Activated naive CD4-positive, alpha-beta T cell treated with anti-CD3 and anti-CD28 coated beads, Interleukin-2, amount 50 U/mL, for 24 hours (primary cell): ENCODE measurements around the gene MANF.
"Not testable (repeated sequence)": the region's sequence is repeated elsewhere in the genome, so short reads cannot be mapped to it uniquely, and the experiment has no call there.

Experiments used
- H3K27ac Mint-ChIP-seq: one replicate; pipeline ENCODE4 v1.8.0; 2021; ENCODE audit warnings: mild to moderate bottlenecking, mixed read lengths
- H3K27me3 Mint-ChIP-seq: one replicate; pipeline ENCODE4 v1.8.0; 2021; ENCODE audit warnings: mixed read lengths
- H3K36me3 Mint-ChIP-seq: one replicate; pipeline ENCODE4 v1.8.0; 2021; ENCODE audit warnings: mixed read lengths
- H3K4me1 Mint-ChIP-seq: one replicate; pipeline ENCODE4 v1.8.0; 2021; ENCODE audit warnings: mixed read lengths
- H3K4me3 Mint-ChIP-seq: one replicate; pipeline ENCODE4 v1.8.0; 2021; ENCODE audit warnings: mild to moderate bottlenecking, mixed read lengths
- H3K9me3 Mint-ChIP-seq: one replicate; pipeline ENCODE4 v1.8.0; 2021; ENCODE audit warnings: mixed read lengths

Gene MANF

GRCh38 chr3:51358981-51359380 is 26.1 kb upstream of the MANF start:
- no peak overlapping the region for H3K4me3 Mint-ChIP-seq
- no peak overlapping the region for H3K27ac Mint-ChIP-seq

DNA sequence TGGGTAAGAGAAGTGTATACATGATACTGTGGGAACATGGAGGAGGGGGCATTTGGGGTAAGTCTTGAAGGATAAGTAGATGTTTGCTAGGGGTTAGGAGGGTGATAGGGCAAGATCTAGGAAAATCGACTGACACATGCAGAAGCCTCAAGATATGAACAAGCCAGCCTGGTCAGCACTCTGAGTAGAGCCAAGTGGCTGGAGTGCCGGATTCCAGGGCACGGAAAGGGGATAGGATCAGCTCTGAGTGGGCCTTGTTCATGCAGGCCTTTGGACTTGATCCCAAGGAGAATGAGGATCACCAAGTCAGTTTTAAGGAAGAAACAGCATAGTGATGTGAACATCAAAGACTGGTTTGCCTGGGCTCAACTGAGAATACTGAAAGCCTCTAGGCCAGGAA is 24.3 kb upstream of the MANF start:
- H3K4me3 Mint-ChIP-seq = no peak overlapping the region
- no peaks in the 10 kb centered on the region for H3K4me1 Mint-ChIP-seq
- no peaks in the 10 kb centered on the region for H3K36me3 Mint-ChIP-seq
- H3K27me3 Mint-ChIP-seq = no peaks in the 10 kb centered on the region
- no peaks in the 10 kb centered on the region for H3K9me3 Mint-ChIP-seq
- no peak overlapping the region for H3K27ac Mint-ChIP-seq

More at GRCh38 chr3:51358981-51359380, 26.1 kb upstream of the MANF start:
- no peaks in the 10 kb centered on the region for H3K9me3 Mint-ChIP-seq
- H3K27me3 Mint-ChIP-seq = no peaks in the 10 kb centered on the region
- peaks cover 6% of the 10 kb centered on the region for H3K4me1 Mint-ChIP-seq
- H3K36me3 Mint-ChIP-seq = no peaks in the 10 kb centered on the region

DNA sequence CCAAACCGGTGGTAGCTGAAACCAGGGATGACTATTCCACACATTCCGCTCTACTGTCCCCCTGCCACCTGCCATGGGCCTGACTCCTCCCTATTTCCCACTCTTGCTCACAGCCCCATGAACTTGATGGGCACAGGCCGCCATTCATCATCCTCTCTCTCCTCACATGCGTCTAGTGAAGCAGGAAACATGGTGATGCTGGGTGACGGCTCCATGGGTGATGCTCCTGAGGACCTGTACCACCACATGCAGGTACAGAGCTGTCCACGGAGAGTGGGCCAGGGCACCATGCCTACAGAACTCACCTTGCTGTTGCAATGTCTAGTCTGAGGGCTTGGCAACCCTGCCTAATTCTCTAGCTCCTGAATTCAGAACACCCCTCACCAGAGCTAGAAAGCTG is 23.3 kb upstream of the MANF start:
- Mint-ChIP-seq H3K9me3 (no peaks in the 10 kb centered on the region), H3K27ac (no peak overlapping the region), H3K4me3 (no peak overlapping the region), H3K4me1 (no peaks in the 10 kb centered on the region), H3K36me3 (peaks cover 2% of the 10 kb centered on the region), H3K27me3 (no peaks in the 10 kb centered on the region)

GRCh38 chr3:51362476-51362875 is 22.6 kb upstream of the MANF start:
- H3K27me3 Mint-ChIP-seq = no peaks in the 10 kb centered on the region

DNA sequence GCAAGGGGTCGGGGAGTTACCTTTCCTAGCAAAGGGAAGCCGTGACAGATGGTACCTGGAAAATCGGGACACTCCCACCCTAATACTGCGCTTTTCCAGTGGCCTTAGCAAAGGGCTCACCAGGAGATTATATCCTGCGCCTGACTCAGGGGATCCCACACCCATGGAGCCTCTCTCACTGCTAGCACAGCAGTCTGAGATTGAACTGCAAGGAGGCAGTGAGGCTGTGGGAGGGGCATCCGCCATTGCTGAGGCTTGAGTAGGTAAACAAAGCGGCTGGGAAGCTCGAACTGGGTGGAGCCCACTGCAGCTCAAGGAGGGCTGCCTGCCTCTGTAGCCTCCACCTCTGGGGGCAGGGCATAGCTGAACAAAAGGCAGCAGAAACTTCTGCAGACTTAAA is 16.8 kb upstream of the MANF start:
- not testable (repeated sequence) for H3K27ac Mint-ChIP-seq, H3K4me3 Mint-ChIP-seq, H3K36me3 Mint-ChIP-seq, H3K27me3 Mint-ChIP-seq, H3K9me3 Mint-ChIP-seq, H3K4me1 Mint-ChIP-seq

More at GRCh38 chr3:51362476-51362875, 22.6 kb upstream of the MANF start:
- Mint-ChIP-seq H3K4me1 (no peaks in the 10 kb centered on the region), H3K4me3 (no peak overlapping the region), H3K9me3 (no peaks in the 10 kb centered on the region), H3K36me3 (peaks cover 2% of the 10 kb centered on the region), H3K27ac (no peak overlapping the region)

- no peaks in the 10 kb centered on the region for H3K36me3 Mint-ChIP-seq
- no peak overlapping the region for H3K27ac Mint-ChIP-seq
- no peaks in the 10 kb centered on the region for H3K4me1 Mint-ChIP-seq
- H3K27me3 Mint-ChIP-seq = no peaks in the 10 kb centered on the region
- H3K4me3 Mint-ChIP-seq = no peak overlapping the region
- H3K9me3 Mint-ChIP-seq = no peaks in the 10 kb centered on the region
Observed at GRCh38 chr3:51371943-51372557, 13.0 kb upstream of the MANF start.

DNA sequence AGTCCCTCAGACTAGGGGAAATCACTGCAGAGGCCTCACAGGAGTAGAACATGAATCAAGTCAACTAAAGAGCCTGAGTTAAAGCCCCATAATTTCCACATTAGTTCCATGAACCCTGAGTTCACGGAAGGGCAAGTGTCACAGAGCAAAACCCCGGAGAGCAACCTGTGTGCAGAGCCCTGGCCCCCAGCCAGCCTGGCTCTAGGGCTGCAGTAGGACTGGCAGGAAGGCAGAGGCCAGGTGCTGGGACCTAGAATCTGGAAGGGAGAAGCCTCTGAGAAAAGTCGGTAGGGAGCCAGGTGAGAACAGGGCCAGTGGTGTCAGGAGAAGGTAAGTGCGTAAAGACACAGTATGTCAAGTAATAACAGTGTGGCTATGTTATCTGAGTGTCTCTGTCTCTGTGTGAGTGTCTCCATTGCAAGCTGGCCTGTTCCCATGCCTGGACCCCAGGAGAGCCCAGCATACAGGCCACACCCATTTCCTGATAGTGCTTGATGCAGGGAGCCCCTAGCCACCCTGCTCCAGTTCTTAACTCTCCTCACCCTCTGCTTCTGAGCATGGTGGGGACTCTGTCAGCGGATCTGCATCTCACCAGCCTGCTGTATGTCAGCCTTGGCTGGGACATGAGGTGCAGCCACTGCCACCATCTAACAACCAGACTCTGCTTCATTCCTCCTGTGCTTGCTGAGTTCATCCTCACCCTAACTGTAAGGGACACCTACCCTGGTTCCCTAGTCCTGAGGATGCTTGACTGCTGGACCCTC is 11.3 kb upstream of the MANF start:
- H3K4me1 Mint-ChIP-seq = peaks cover under 1% of the 10 kb centered on the region
- H3K27ac Mint-ChIP-seq = no peak overlapping the region
- no peaks in the 10 kb centered on the region for H3K9me3 Mint-ChIP-seq
- H3K36me3 Mint-ChIP-seq = no peaks in the 10 kb centered on the region
- no peaks in the 10 kb centered on the region for H3K27me3 Mint-ChIP-seq
- no peak overlapping the region for H3K4me3 Mint-ChIP-seq

GRCh38 chr3:51374456-51374855 is 10.6 kb upstream of the MANF start:
- no peaks in the 10 kb centered on the region for H3K36me3 Mint-ChIP-seq
- H3K4me3 Mint-ChIP-seq = no peak overlapping the region
- no peak overlapping the region for H3K27ac Mint-ChIP-seq
- no peaks in the 10 kb centered on the region for H3K9me3 Mint-ChIP-seq
- peaks cover 7% of the 10 kb centered on the region for H3K4me1 Mint-ChIP-seq
- H3K27me3 Mint-ChIP-seq = no peaks in the 10 kb centered on the region

GRCh38 chr3:51375136-51375535 is 10.0 kb upstream of the MANF start:
- Mint-ChIP-seq H3K4me3 (no peak overlapping the region), H3K36me3 (no peaks in the 10 kb centered on the region), H3K27ac (no peak overlapping the region), H3K4me1 (peaks cover 8% of the 10 kb centered on the region), H3K9me3 (no peaks in the 10 kb centered on the region), H3K27me3 (no peaks in the 10 kb centered on the region)

- H3K4me1 Mint-ChIP-seq = peaks cover 8% of the 10 kb centered on the region
- H3K9me3 Mint-ChIP-seq = no peaks in the 10 kb centered on the region
- no peak overlapping the region for H3K4me3 Mint-ChIP-seq
- H3K36me3 Mint-ChIP-seq = no peaks in the 10 kb centered on the region
- no peak overlapping the region for H3K27ac Mint-ChIP-seq
- no peaks in the 10 kb centered on the region for H3K27me3 Mint-ChIP-seq
Observed at GRCh38 chr3:51375571-51375970, 9.5 kb upstream of the MANF start.

- Mint-ChIP-seq H3K9me3 (no peaks in the 10 kb centered on the region), H3K36me3 (no peaks in the 10 kb centered on the region), H3K4me3 (no peak overlapping the region), H3K4me1 (peaks cover 9% of the 10 kb centered on the region), H3K27me3 (no peaks in the 10 kb centered on the region), H3K27ac (no peak overlapping the region)
Observed at GRCh38 chr3:51378065-51378464, 7.0 kb upstream of the MANF start.

- H3K36me3 Mint-ChIP-seq = no peaks in the 10 kb centered on the region
- H3K4me1 Mint-ChIP-seq = peaks cover 15% of the 10 kb centered on the region
- no peaks in the 10 kb centered on the region for H3K9me3 Mint-ChIP-seq
- no peak overlapping the region for H3K27ac Mint-ChIP-seq
- no peak overlapping the region for H3K4me3 Mint-ChIP-seq
- no peaks in the 10 kb centered on the region for H3K27me3 Mint-ChIP-seq
Observed at GRCh38 chr3:51378726-51379125, 6.4 kb upstream of the MANF start.

- no peaks in the 10 kb centered on the region for H3K9me3 Mint-ChIP-seq
- no peak overlapping the region for H3K27ac Mint-ChIP-seq
- H3K4me3 Mint-ChIP-seq = no peak overlapping the region
- no peaks in the 10 kb centered on the region for H3K36me3 Mint-ChIP-seq
- H3K4me1 Mint-ChIP-seq = peaks cover 20% of the 10 kb centered on the region
- no peaks in the 10 kb centered on the region for H3K27me3 Mint-ChIP-seq
Observed at GRCh38 chr3:51379301-51379700, 5.8 kb upstream of the MANF start.

DNA sequence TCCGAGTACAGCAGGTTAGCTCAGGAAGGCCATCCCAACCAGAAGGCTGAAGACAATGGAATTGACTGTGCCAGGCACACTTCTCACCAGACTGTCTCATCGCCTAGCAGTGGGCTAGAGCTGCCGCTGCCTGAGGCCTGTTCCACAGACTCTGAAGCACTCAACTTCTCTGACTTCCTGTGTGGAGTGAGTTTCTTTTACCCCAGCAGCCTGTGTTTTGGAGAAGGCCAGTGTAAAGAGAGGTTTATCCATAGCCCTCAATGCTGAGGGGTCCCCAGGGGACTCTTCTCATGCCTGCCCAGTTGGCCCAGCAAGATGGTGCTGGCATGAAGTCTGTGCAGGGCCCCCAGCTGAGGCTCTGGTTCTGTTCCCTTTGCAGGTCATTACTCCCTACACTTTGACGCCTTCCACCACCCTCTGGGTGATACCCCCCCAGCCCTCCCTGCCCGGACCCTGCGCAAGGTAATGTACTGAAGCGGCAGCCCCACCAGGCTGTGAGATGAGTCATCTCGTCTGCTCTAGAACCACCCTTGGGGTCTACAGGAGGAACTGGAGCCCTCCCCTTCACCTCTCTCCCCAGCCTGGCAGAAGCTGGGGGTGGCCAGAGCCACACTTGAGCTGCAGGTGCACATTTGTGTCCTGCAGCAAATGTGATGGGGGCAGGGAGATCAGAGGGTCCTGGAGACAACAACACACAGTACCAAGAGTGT is 5.2 kb upstream of the MANF start:
- Mint-ChIP-seq H3K36me3 (no peaks in the 10 kb centered on the region), H3K4me1 (peaks cover 20% of the 10 kb centered on the region), H3K4me3 (no peak overlapping the region), H3K27me3 (no peaks in the 10 kb centered on the region), H3K9me3 (no peaks in the 10 kb centered on the region), H3K27ac (no peak overlapping the region)

DNA sequence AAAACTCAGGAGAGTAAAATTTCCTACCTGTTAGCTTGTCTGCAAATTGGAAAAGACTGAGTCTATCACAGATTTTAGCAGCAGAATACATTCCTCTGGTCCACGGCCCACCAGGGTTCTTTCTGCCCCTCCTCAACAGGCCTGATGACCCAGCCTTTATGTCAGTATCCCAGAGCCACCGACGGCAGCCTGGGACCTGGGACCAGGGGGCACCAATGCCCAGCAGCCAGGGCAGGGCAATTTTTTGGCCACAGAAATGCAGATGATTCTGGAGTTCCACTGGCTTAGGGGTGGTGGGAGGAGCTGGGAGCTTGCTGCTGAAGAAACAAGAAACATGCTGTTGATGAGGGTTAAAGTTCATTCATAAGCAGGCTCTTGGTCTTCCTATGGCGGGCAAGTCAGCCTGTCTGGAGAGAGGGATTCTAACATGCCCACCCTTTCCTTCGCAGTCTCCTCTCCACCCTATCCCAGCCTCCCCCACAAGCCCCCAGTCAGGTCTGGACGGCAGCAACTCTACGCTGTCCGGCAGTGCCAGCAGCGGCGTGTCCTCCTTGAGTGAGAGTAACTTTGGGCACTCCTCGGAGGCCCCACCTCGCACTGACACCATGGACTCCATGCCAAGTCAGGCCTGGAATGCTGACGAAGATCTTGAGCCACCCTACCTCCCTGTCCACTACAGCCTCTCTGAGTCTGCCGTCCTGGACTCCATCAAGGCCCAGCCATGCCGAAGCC is 4.3 kb upstream of the MANF start:
- Mint-ChIP-seq H3K27me3 (no peaks in the 10 kb centered on the region), H3K9me3 (no peaks in the 10 kb centered on the region), H3K36me3 (peaks cover under 1% of the 10 kb centered on the region), H3K4me1 (peaks cover 23% of the 10 kb centered on the region), H3K27ac (no peak overlapping the region), H3K4me3 (no peak overlapping the region)

- Mint-ChIP-seq H3K27me3 (no peaks in the 10 kb centered on the region), H3K4me3 (no peak overlapping the region), H3K9me3 (no peaks in the 10 kb centered on the region), H3K36me3 (peaks cover 5% of the 10 kb centered on the region), H3K4me1 (peaks cover 28% of the 10 kb centered on the region), H3K27ac (no peak overlapping the region)
Observed at GRCh38 chr3:51381333-51381705, 3.8 kb upstream of the MANF start.
